HG02763 (cell line): ENCODE results near the gene FGFRL1.
"Not testable (repeated sequence)": the region's sequence is repeated elsewhere in the genome, so short reads cannot be mapped to it uniquely, and the experiment has no call there.

ENCODE experiments used
- ATAC-seq: cut with Tn5 transposase; IDR thresholded peaks from one replicate; pipeline ENCODE4 v1.9.1; 2021; ENCODE audit warnings: mild to moderate bottlenecking, moderate library complexity; ENCODE audit not compliant: unreplicated experiment

FGFRL1 gene

GRCh38 chr4:991451-992296 lies 19.8 kb upstream of the FGFRL1 start:
- ATAC-seq, result no peak

DNA sequence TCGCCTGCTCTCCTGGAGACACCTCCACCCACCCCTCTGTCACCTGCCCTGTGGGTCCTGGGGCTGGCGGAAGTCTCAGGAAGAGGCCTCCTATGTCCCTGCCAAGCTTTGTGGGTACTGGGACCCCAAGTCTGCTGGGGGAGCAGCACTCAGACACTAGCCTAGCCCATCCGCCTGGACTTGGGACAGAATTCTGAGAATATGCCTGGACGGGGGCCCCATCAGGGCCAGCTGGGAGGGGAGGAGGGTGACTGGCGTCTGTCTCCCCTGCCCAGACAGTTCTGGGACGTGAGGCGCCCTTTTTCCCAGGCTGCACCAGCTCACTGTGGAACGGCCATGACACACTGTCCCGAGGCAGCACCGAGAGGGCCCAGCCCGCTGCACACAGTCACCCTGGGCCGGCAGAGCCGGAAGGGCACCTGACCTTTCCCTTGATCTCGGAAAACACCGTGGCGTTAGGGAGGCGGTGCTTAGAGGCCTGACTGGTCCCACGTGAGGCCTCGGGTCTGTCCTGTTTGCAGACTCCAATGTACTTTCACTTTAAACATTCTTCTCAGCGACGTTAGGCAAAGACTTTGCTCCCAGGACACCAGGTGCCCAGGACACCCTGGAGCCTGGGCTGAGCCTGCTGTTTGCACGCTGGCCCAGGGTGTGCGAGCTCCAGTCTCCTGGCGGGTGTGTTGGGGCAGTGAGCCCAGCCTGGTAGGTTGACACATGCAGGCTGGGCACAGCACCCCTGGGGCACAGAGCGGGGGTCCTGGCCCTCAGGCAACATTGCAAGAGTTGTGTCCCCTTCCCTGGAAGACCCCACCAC lies 18.9 kb upstream of the FGFRL1 start:
- no peak for ATAC-seq

DNA sequence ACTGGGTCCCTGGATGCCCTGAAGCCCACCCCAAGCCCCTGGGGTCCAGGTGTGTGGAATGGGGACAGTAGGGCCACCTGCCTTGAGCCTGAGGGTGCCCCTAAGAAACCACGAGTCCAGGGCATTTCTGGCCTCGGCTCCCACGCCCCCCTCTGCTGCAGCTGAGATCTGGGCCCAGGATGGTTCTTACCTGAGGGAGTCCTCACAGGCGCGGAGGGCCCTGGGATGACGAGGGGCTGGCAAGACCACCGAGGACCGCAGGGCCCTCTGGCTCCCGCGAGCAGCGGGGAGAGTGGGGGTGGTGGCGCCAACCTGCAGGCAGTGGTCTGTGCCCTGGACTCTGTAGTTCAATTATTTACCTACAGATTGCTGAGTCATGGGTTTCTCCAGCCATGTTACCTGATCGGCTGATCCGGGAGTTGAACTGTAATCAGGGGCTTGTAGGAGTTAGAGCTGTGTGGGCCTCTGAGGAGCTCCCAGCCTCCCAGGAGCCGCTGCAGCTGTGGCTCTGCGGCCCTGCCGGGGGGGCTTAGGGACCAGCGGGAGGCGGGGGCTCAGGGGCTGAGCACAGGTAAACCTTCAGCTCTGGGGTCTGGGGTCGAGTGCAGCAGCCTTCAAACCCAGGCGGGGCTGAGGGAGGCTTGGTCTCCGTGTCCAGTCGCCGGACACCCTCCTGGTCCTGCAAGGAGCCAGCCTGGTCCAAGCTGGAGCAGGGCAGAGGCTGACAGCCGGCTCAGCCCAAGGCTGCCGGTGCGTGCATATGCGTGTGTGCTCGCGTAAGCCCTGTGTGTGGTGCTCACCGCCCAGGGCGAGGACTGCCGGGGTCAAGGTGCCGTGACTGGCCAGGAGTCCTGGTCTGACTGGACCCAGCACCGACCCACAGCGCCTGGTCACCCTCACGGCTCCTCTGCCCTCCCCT lies 18.1 kb upstream of the FGFRL1 start, which contains the start of gene SLC26A1:
SLC26A1 (minus strand) TSS at position 294 of the 919 bp plus-strand sequence. CDS start 1,701 bp downstream, outside the sequence.
- ATAC-seq, result no peak

DNA sequence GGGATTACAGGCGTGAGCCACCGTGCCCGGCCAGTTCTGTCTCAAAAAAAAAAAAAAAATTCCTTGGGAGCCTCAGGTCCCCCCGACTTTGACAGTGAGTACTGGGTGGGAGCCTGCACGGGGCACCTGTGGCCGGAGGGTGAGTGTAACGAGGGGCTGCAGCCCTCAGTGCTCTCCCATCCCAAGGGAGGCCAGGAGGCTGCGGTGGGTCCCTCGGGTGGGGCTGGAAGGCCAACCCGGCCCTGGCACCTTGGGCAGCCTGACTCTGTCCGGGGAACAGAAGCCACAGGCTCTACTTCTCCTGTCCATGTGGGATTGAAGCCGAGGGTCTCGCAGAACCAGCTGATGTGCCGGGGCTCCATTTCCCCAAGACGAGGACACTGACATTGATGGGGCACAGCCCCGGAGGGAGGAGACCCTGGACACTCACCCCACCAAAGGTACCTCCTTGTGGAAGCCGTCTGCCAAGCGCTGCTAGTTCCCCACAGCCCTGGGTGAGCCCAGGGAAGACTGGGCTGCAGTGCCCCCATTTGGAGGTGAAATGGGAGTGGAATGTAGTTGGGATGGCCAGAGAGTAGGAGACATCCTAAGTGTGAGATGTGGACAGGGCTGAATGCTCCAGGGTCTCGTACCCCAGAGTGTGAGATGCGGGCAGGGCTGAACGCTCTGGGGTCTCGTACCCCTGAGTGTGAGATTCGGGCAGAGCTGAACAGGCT lies 16.0 kb upstream of the FGFRL1 start:
- ATAC-seq, result no peak

GRCh38 chr4:996030-996996 lies 15.1 kb upstream of the FGFRL1 start:
- no peak for ATAC-seq

- ATAC-seq, result no peak
Observed at GRCh38 chr4:996997-997374, 14.4 kb upstream of the FGFRL1 start.

GRCh38 chr4:997375-998071 lies 13.9 kb upstream of the FGFRL1 start:
- ATAC-seq, result no peak

- no peak for ATAC-seq
Observed at GRCh38 chr4:998096-998691, 13.2 kb upstream of the FGFRL1 start.

DNA sequence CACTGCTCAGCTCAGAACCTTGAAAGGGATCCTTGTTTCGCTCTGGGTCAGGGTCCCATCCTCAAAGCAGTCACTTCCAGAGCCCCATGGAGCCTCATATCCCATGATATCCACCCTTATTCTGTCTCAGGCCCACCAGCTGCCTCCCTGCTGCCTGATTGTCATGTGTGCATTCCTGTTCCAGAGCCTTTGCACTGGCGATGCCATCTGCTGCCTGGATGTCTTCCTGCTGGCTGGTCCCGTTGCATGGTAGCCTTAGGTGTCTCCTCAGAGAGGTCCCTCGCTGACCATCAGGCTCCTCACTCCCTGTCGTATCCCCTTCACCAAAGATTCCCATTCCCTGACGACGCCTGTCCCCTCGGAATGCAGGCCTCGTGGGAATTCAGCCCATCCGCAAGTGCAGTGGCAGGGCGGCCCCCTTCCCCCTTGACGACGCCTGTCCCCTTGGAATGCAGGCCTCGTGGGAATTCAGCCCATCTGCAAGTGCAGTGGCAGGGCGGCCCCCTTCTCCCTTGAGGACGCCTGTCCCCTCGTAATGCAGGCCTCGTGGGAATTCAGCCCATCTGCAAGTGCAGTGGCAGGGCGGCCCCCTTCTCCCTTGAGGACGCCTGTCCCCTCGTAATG lies 12.1 kb upstream of the FGFRL1 start:
- ATAC-seq, result not testable (repeated sequence)

DNA sequence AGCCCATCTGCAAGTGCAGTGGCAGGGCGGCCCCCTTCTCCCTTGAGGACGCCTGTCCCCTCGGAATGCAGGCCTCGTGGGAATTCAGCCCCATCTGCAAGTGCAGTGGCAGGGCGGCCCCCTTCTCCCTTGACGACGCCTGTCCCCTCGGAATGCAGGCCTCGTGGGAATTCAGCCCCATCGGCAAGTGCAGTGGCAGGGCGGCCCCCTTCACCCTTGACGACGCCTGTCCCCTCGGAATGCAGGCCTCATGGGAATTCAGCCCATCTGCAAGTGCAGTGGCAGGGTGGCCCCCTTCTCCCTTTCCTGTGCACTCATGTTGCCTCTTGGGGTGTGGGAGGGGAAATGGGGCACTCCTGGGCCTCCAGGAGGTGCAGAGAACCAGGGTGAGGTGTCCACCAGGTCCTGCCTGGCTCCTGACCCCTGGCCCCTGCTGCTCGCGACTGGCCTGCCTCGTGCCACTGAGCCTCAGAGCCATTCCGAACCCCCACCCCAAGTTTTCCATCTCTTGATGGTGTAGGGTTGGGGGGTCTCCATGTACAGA lies 11.5 kb upstream of the FGFRL1 start:
- ATAC-seq, result no peak

DNA sequence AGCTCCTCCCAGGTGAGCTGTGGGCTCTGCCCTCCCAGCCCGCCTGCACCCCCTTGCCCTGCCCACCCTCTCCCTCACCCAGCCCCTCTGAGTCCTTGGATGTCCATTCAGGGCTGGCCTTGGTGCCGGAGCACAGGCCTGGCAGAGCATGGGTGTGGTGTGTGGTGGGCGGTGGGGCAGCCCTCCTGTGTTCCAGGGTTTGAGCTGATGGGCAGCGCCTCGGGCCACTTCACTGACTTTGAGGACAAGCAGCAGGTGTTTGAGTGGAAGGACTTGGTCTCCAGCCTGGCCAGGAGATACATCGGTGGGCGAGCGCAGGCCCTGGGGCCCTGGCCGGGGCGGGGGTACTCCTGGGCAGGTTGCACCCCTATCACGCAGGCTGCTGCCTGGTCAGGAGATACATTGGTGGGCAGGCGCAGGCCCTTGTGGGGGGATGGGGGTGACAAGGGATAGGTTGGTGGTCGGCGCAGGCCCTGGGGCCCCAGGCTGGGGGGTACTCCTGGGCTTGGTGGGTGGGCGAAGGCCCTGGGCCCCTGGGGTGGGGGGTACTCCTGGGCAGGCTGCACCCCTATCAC lies 10.7 kb upstream of the FGFRL1 start:
- ATAC-seq, result no peak

DNA sequence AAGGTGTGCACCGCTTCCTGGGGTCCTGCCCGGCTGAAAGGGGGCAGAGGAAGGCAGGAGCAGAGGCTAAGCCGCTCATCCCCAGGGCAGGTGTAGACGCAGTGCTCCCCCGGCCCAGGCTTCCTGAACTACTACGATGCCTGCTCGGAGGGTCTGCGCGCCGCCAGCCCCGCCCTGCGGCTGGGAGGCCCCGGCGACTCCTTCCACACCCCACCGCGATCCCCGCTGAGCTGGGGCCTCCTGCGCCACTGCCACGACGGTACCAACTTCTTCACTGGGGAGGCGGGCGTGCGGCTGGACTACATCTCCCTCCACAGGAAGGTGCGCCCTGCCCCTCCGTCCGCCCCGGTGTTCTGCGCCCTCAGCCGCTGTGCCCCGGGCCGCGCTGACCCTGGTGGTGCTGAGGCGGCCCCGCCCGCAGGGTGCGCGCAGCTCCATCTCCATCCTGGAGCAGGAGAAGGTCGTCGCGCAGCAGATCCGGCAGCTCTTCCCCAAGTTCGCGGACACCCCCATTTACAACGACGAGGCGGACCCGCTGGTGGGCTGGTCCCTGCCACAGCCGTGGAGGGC lies 9.8 kb upstream of the FGFRL1 start:
- ATAC-seq, result no peak

DNA sequence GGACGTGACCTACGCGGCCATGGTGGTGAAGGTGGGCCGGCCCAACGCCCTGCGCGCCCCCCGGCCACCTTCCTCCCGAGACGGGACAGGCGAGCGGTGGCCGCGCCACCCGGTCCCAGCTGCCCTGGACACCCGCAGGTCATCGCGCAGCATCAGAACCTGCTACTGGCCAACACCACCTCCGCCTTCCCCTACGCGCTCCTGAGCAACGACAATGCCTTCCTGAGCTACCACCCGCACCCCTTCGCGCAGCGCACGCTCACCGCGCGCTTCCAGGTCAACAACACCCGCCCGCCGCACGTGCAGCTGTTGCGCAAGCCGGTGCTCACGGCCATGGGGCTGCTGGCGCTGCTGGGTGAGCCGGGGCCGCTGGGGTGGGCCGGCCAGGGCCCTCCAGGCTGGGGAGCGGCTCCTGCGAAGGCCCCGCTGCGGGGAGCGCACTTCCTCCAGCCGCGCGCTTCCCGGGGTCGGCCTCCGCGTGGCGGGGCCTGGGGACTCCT lies 9.2 kb upstream of the FGFRL1 start:
- ATAC-seq, result no peak

DNA sequence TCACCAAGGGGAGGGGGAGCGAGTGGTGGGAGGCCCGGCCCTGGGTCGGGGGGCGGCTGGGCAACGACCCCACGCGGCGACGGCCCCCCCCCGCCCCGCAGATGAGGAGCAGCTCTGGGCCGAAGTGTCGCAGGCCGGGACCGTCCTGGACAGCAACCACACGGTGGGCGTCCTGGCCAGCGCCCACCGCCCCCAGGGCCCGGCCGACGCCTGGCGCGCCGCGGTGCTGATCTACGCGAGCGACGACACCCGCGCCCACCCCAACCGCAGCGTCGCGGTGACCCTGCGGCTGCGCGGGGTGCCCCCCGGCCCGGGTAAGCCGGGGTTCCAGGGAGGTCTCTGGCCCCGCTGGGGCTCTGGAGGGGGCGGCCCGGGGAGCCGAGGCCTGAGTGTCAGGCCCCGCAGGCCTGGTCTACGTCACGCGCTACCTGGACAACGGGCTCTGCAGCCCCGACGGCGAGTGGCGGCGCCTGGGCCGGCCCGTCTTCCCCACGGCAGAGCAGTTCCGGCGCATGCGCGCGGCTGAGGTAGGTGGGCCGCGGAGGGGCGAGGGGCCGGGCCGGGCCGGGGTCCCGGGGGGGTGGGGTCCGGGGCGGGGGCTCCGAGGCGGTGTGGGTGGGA lies 8.7 kb upstream of the FGFRL1 start:
- ATAC-seq, result no peak

- no peak for ATAC-seq
Observed at GRCh38 chr4:1003271-1004070, 8.0 kb upstream of the FGFRL1 start.
